BLaER1 (cell line): Measurements from ENCODE around the gene FRMD3.

Source experiments
- H3K27ac ChIP-seq: shearing (Covaris generic); formaldehyde crosslinking; 2 replicates; pipeline ENCODE4 v1.8.1; 2022
- H3K27me3 ChIP-seq: shearing (Covaris generic); formaldehyde crosslinking; 2 replicates; pipeline ENCODE4 v1.8.1; 2022
- H3K36me3 ChIP-seq: shearing (Covaris generic); formaldehyde crosslinking; 2 replicates; pipeline ENCODE4 v1.8.1; 2022
- H3K4me1 ChIP-seq: shearing (Covaris generic); formaldehyde crosslinking; 2 replicates; pipeline ENCODE4 v1.8.1; 2022
- H3K4me2 ChIP-seq: shearing (Covaris generic); formaldehyde crosslinking; 2 replicates; pipeline ENCODE4 v1.8.1; 2022
- H3K4me3 ChIP-seq: shearing (Covaris generic); formaldehyde crosslinking; 2 replicates; pipeline ENCODE4 v1.8.1; 2022
- H3K9ac ChIP-seq: shearing (Covaris generic); formaldehyde crosslinking; 2 replicates; pipeline ENCODE4 v1.8.1; 2022
- H3K9me3 ChIP-seq: shearing (Covaris generic); formaldehyde crosslinking; 2 replicates; pipeline ENCODE4 v1.8.1; 2022
- H4K20me1 ChIP-seq: shearing (Covaris generic); formaldehyde crosslinking; 2 replicates; pipeline ENCODE4 v1.8.1; 2022
- Cebpa-rat ChIP-seq: shearing (Covaris generic); IDR thresholded peaks from 2 replicates; pipeline ENCODE4 v1.8.1; 2022

Gene FRMD3

DNA sequence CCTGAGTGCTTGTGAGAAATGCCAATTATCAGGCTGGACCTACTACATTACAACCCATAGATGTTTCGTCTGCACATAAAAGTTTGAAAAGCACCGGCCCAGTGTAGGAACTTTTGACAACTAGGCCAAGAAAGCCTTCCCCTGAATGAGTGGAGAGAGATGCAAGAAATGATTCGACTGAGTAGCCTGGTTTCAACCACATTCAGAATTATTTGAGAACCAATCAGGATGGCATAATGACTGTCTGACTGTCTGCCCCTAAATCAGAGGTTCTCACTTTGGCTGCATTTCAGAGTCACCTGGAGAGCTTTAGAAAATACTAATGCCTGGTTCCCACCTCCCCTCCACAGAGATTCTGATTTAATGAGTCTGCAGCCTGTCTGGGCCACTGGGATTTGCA lies 61.1 kb downstream of the FRMD3 start:
- Histone ChIP-seq H3K4me3 (no peak overlapping the region), H4K20me1 (no peaks in the 10 kb centered on the region), H3K9me3 (peaks cover 10% of the 10 kb centered on the region; the same call in 1 of the 2 replicates), H3K4me1 (no peaks in the 10 kb centered on the region), H3K36me3 (no peaks in the 10 kb centered on the region), H3K27ac (no peak overlapping the region), H3K9ac (no peak overlapping the region), H3K4me2 (no peak overlapping the region), H3K27me3 (no peaks in the 10 kb centered on the region)
- no peak for TF ChIP-seq Cebpa-rat

GRCh38 chr9:83476513-83476912 lies 61.7 kb downstream of the FRMD3 start:
- no peaks in the 10 kb centered on the region for H3K4me1 ChIP-seq
- no peaks in the 10 kb centered on the region for H3K27me3 ChIP-seq
- no peak overlapping the region for H3K9ac ChIP-seq
- no peaks in the 10 kb centered on the region for H3K36me3 ChIP-seq
- no peak overlapping the region for H3K27ac ChIP-seq
- TF ChIP-seq Cebpa-rat, result no peak
- H3K4me2 ChIP-seq, result no peak overlapping the region
- H3K4me3 ChIP-seq, result no peak overlapping the region
- H3K9me3 ChIP-seq, result peaks cover 10% of the 10 kb centered on the region; the same call in 1 of the 2 replicates
- no peaks in the 10 kb centered on the region for H4K20me1 ChIP-seq

GRCh38 chr9:83475741-83476140 lies 62.5 kb downstream of the FRMD3 start:
- H4K20me1 ChIP-seq, result no peaks in the 10 kb centered on the region
- no peak for TF ChIP-seq Cebpa-rat
- H3K9me3 ChIP-seq, result peaks cover 10% of the 10 kb centered on the region; the same call in 1 of the 2 replicates
- no peak overlapping the region for H3K9ac ChIP-seq
- no peaks in the 10 kb centered on the region for H3K4me1 ChIP-seq
- no peaks in the 10 kb centered on the region for H3K36me3 ChIP-seq
- H3K27me3 ChIP-seq, result no peaks in the 10 kb centered on the region
- no peak overlapping the region for H3K4me2 ChIP-seq
- H3K27ac ChIP-seq, result no peak overlapping the region
- no peak overlapping the region for H3K4me3 ChIP-seq

GRCh38 chr9:83474631-83475030 lies 63.6 kb downstream of the FRMD3 start:
- no peak overlapping the region for H3K27ac ChIP-seq

GRCh38 chr9:83473488-83473971 lies 64.7 kb downstream of the FRMD3 start:
- Histone ChIP-seq H3K9ac (no peak overlapping the region), H3K4me2 (no peak overlapping the region), H3K4me3 (no peak overlapping the region), H3K9me3 (no peaks in the 10 kb centered on the region), H3K27me3 (no peaks in the 10 kb centered on the region), H3K36me3 (no peaks in the 10 kb centered on the region), H3K27ac (no peak overlapping the region), H3K4me1 (no peaks in the 10 kb centered on the region), H4K20me1 (no peaks in the 10 kb centered on the region)
- no peak for TF ChIP-seq Cebpa-rat

More at GRCh38 chr9:83474631-83475030, 63.6 kb downstream of the FRMD3 start:
- Histone ChIP-seq H3K36me3 (no peaks in the 10 kb centered on the region), H3K4me1 (no peaks in the 10 kb centered on the region), H3K4me3 (no peak overlapping the region), H4K20me1 (no peaks in the 10 kb centered on the region), H3K4me2 (no peak overlapping the region), H3K9me3 (peaks cover under 1% of the 10 kb centered on the region; the same call in 1 of the 2 replicates), H3K9ac (no peak overlapping the region), H3K27me3 (no peaks in the 10 kb centered on the region)
- TF ChIP-seq Cebpa-rat, result no peak

DNA sequence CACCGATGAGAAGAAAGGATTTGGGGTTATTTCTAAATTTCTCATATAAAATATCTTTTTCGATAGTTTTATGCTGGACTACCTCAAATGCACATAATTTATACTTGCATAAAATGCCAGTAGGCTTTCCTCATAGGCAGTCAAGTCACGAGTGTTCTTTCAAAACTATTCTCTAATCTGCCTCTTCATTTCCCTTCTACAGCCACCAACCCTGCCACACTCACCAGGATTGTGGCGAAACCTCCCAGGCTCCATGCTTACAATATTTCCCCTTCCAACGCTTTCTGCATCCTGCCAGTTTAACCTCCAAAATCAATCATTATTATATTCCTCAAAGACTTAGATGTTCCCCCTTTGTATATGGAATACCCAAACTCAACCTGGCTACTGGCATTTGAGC lies 65.4 kb downstream of the FRMD3 start:
- Histone ChIP-seq H3K9me3 (no peaks in the 10 kb centered on the region), H3K27ac (no peak overlapping the region), H3K9ac (no peak overlapping the region), H3K4me3 (no peak overlapping the region), H3K27me3 (no peaks in the 10 kb centered on the region), H3K36me3 (no peaks in the 10 kb centered on the region), H3K4me2 (no peak overlapping the region), H4K20me1 (no peaks in the 10 kb centered on the region), H3K4me1 (no peaks in the 10 kb centered on the region)
- TF ChIP-seq Cebpa-rat, result no peak

GRCh38 chr9:83472221-83472665 lies 66.0 kb downstream of the FRMD3 start:
- Histone ChIP-seq H3K9ac (no peak overlapping the region), H3K27ac (no peak overlapping the region), H3K27me3 (no peaks in the 10 kb centered on the region), H4K20me1 (no peaks in the 10 kb centered on the region), H3K9me3 (no peaks in the 10 kb centered on the region), H3K4me3 (no peak overlapping the region), H3K4me2 (peak overlapping the region; percentile 10; the same call in 1 of the 2 replicates), H3K36me3 (no peaks in the 10 kb centered on the region), H3K4me1 (no peaks in the 10 kb centered on the region)
- no peak for TF ChIP-seq Cebpa-rat

DNA sequence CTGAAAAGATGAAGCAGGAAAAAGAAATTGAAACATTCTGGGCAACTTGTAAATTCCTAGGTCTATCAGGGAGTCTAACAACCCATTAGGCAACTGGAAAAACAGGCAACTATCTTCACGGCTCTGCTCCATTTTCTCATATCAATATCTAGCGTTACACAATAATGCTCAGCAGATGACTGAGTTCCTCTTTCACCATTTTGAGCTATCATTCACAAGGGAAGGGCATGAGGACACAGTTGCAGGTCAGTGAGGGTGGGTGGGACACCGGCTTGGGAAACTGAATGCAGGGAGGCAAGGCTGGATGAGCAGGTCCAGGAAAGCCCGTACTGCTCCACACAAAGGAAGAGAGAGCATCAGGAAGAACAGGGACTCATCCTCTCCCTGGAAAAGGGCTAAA lies 67.0 kb downstream of the FRMD3 start:
- no peak for TF ChIP-seq Cebpa-rat

GRCh38 chr9:83469722-83470121 lies 68.5 kb downstream of the FRMD3 start:
- no peak for TF ChIP-seq Cebpa-rat
- Histone ChIP-seq H3K27ac (no peak overlapping the region), H3K9ac (no peak overlapping the region), H4K20me1 (no peaks in the 10 kb centered on the region), H3K9me3 (no peaks in the 10 kb centered on the region), H3K36me3 (no peaks in the 10 kb centered on the region), H3K4me2 (no peak overlapping the region), H3K4me1 (no peaks in the 10 kb centered on the region), H3K27me3 (no peaks in the 10 kb centered on the region), H3K4me3 (no peak overlapping the region)

More for the DNA sequence above, 67.0 kb downstream of the FRMD3 start:
- Histone ChIP-seq H3K4me1 (no peaks in the 10 kb centered on the region), H4K20me1 (no peaks in the 10 kb centered on the region), H3K4me3 (no peak overlapping the region), H3K27ac (no peak overlapping the region), H3K4me2 (no peak overlapping the region), H3K9ac (no peak overlapping the region), H3K36me3 (no peaks in the 10 kb centered on the region), H3K27me3 (no peaks in the 10 kb centered on the region), H3K9me3 (no peaks in the 10 kb centered on the region)

DNA sequence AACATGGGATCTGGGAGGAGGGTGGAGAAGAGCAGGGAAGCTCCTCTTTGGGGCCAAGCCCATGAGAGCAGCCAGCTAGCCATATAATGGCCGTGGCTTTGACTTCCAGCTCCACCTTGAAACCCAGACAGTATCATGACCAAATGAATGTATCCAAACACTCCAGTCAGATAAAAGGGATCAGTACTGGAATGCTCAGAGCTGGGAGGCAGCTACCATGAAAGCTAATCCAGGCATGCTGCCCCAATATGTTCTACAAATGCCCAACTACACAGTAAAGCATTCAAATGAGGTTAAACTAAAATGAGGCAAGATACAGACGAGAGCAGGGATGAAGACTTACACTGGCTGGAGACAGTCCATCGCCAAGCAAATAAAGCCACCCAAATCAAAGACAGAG lies 69.4 kb downstream of the FRMD3 start:
- H3K27ac ChIP-seq, result no peak overlapping the region
- no peaks in the 10 kb centered on the region for H4K20me1 ChIP-seq
- no peak overlapping the region for H3K9ac ChIP-seq
- no peaks in the 10 kb centered on the region for H3K4me1 ChIP-seq
- TF ChIP-seq Cebpa-rat, result no peak
- no peaks in the 10 kb centered on the region for H3K36me3 ChIP-seq
- no peak overlapping the region for H3K4me3 ChIP-seq
- no peaks in the 10 kb centered on the region for H3K9me3 ChIP-seq
- no peak overlapping the region for H3K4me2 ChIP-seq
- H3K27me3 ChIP-seq, result no peaks in the 10 kb centered on the region

GRCh38 chr9:83466877-83467276 lies 71.3 kb downstream of the FRMD3 start:
- Histone ChIP-seq H3K4me3 (no peak overlapping the region), H3K9ac (no peak overlapping the region), H3K27ac (no peak overlapping the region), H3K36me3 (no peaks in the 10 kb centered on the region), H3K9me3 (no peaks in the 10 kb centered on the region), H3K27me3 (no peaks in the 10 kb centered on the region), H4K20me1 (no peaks in the 10 kb centered on the region), H3K4me2 (no peak overlapping the region), H3K4me1 (no peaks in the 10 kb centered on the region)
- TF ChIP-seq Cebpa-rat, result no peak
